GM12801 (cell line): ENCODE results near the gene PEAR1.

Experiments used
- CTCF ChIP-seq: IDR thresholded peaks from one replicate; pipeline ENCODE4 v1.5.1; 2011; ENCODE audit warnings: control low read depth; ENCODE audit not compliant: insufficient read length; ENCODE audit errors: extremely low read depth

Gene PEAR1

GRCh38 chr1:156877433-156878170 lies 15.9 kb upstream of the PEAR1 start:
- TF ChIP-seq CTCF, result no peak

DNA sequence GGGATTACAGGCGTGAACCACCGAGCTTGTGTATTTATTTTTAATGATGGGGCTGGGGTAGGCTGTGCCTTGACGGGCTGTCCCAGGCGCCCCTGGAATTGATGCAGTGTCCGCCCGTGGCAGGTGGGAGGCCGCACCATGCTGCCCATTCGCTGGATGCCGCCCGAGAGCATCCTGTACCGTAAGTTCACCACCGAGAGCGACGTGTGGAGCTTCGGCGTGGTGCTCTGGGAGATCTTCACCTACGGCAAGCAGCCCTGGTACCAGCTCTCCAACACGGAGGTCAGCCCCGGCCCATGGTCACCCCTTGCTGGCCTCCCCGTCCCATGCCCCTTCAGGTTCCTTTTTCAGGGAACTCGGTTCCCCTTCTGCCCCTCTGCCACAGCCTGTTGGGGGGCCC lies 13.6 kb upstream of the PEAR1 start:
- TF ChIP-seq CTCF, result no peak

- TF ChIP-seq CTCF, result no peak
Observed at GRCh38 chr1:156880473-156880872, 13.0 kb upstream of the PEAR1 start.

- TF ChIP-seq CTCF, result no peak
Observed at GRCh38 chr1:156881101-156881500, 12.4 kb upstream of the PEAR1 start.

GRCh38 chr1:156881663-156882062 lies 11.9 kb upstream of the PEAR1 start:
- no peak for TF ChIP-seq CTCF

DNA sequence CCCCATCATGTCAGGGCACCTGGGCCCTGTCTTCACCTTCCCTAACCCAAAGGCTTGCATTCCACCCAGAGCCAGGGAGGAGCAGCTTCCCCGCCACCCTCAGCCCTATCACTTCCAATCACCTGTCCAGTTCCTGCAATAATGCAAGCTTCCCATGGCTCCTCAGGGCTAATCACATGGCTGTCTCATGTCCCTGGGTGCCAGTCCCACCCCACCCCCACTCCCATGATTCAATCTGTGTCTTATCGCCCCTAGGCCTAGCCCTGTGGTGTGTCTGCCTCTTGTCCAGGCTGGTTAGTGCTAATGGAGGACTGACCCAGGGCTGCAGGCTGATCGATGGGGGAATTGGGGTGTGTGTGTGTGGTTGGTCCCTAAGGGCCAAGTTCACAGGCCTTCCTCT lies 11.0 kb upstream of the PEAR1 start:
- no peak for TF ChIP-seq CTCF

DNA sequence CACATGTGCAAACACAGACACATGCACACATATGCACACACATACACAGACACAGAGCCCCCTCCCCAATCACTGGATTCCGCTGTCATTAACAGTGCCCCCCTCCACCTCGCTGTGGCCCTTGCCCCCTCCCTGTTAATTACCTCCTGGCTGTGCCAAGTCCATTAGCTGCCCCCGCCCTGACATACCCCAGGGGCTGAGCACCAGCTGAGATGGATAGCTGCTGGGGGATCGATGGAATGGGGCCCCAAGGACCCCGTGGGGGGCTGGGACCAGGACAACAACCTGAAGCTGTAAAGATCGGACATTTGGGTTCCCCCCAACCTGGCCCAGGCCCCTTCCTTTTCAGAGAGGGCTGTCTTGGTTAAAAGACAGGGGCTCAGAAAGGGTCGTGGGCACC lies 9.6 kb upstream of the PEAR1 start:
- TF ChIP-seq CTCF, result no peak
